H9 (cell line): ENCODE measurements around the gene NEUROD6. TPM values are rescaled to one million over a fixed set of nuclear protein-coding genes. Genes with fewer than 3 reads are reported as not detected.

Source experiments
- DNase-seq: peaks from one replicate; pipeline ENCODE4 v3.0.0-alpha.2; 2017
- H2AFZ ChIP-seq: one replicate; pipeline ENCODE4 v1.6.1; 2013; ENCODE audit warnings: mild to moderate bottlenecking, low read length, control low read depth, moderate library complexity
- H2AK5ac ChIP-seq: 2 replicates; pipeline ENCODE4 v1.6.1; 2013; ENCODE audit warnings: low read length, control low read depth, mixed read lengths; ENCODE audit not compliant: insufficient read length
- H2BK120ac ChIP-seq: one replicate; pipeline ENCODE4 v1.6.1; 2013; ENCODE audit warnings: low read depth, mild to moderate bottlenecking, low read length, control low read depth, inconsistent platforms; ENCODE audit not compliant: poor library complexity, severe bottlenecking
- H2BK12ac ChIP-seq: 2 replicates; pipeline ENCODE4 v1.6.1; 2013; ENCODE audit warnings: low read length, control low read depth, mixed read lengths, low read depth; ENCODE audit not compliant: insufficient read length
- H2BK15ac ChIP-seq: 2 replicates; pipeline ENCODE4 v1.6.1; 2013; ENCODE audit warnings: low read depth, low read length, control low read depth
- H2BK20ac ChIP-seq: one replicate; pipeline ENCODE4 v1.6.1; 2013; ENCODE audit warnings: low read depth, mild to moderate bottlenecking, low read length, control low read depth, inconsistent platforms; ENCODE audit not compliant: poor library complexity, severe bottlenecking
- H2BK5ac ChIP-seq: 2 replicates; pipeline ENCODE4 v1.6.1; 2013; ENCODE audit warnings: low read length, control low read depth, mixed read lengths; ENCODE audit not compliant: insufficient read length
- H3K14ac ChIP-seq: 2 replicates; pipeline ENCODE4 v1.6.1; 2013; ENCODE audit warnings: low read length, control low read depth; ENCODE audit not compliant: insufficient read depth
- H3K18ac ChIP-seq: 2 replicates; pipeline ENCODE4 v1.6.1; 2013; ENCODE audit warnings: low read depth, mild to moderate bottlenecking, mixed read lengths, low read length, control low read depth; ENCODE audit not compliant: insufficient read length
- H3K23ac ChIP-seq: 2 replicates; pipeline ENCODE4 v1.6.1; 2013; ENCODE audit warnings: low read length, control low read depth, mixed read lengths, low read depth; ENCODE audit not compliant: insufficient read length
- H3K23me2 ChIP-seq: 2 replicates; pipeline ENCODE4 v1.6.1; 2013; ENCODE audit warnings: low read depth, mild to moderate bottlenecking, mixed read lengths, low read length, control low read depth; ENCODE audit not compliant: insufficient read length, poor library complexity, severe bottlenecking
- H3K27ac ChIP-seq: 2 replicates; pipeline ENCODE4 v1.5.1; 2013; ENCODE audit warnings: low read length, control low read depth, mixed read lengths, low read depth; ENCODE audit not compliant: insufficient read length
- H3K27me3 ChIP-seq: 2 replicates; pipeline ENCODE4 v1.6.1; 2013; ENCODE audit warnings: low read length, control low read depth, inconsistent platforms; ENCODE audit not compliant: insufficient read depth
- H3K4ac ChIP-seq: 2 replicates; pipeline ENCODE4 v1.6.1; 2013; ENCODE audit warnings: low read depth, mild to moderate bottlenecking, control low read depth, inconsistent platforms, low read length, moderate library complexity
- H3K4me1 ChIP-seq: 2 replicates; pipeline ENCODE4 v1.6.1; 2013; ENCODE audit warnings: low read length, control low read depth, inconsistent platforms; ENCODE audit not compliant: insufficient read depth
- H3K4me2 ChIP-seq: 2 replicates; pipeline ENCODE4 v1.6.1; 2013; ENCODE audit warnings: low read length, control low read depth, mixed read lengths; ENCODE audit not compliant: insufficient read length, insufficient read depth
- H3K56ac ChIP-seq: 2 replicates; pipeline ENCODE4 v1.6.1; 2013; ENCODE audit warnings: low read depth, mild to moderate bottlenecking, mixed read lengths, low read length, control low read depth; ENCODE audit not compliant: insufficient read length
- H3K79me1 ChIP-seq: 2 replicates; pipeline ENCODE4 v1.6.1; 2013; ENCODE audit warnings: low read depth, mild to moderate bottlenecking, moderate library complexity, low read length, control low read depth, inconsistent platforms; ENCODE audit not compliant: insufficient read depth, poor library complexity, severe bottlenecking
- H3K79me2 ChIP-seq: 2 replicates; pipeline ENCODE4 v1.6.1; 2013; ENCODE audit warnings: low read length, control low read depth, inconsistent platforms; ENCODE audit not compliant: insufficient read depth
- H3K9ac ChIP-seq: 2 replicates; pipeline ENCODE4 v1.6.1; 2013; ENCODE audit warnings: low read length, control low read depth, mixed read lengths; ENCODE audit not compliant: insufficient read length; ENCODE audit errors: extremely low read depth
- H3K9me3 ChIP-seq: one replicate; pipeline ENCODE4 v1.6.1; 2013; ENCODE audit warnings: low read depth, low read length, inconsistent platforms; ENCODE audit not compliant: control insufficient read depth
- H3T11ph ChIP-seq: one replicate; pipeline ENCODE4 v1.6.1; 2013; ENCODE audit warnings: mild to moderate bottlenecking, low read length, control low read depth, inconsistent platforms
- H4K20me1 ChIP-seq: one replicate; pipeline ENCODE4 v1.6.1; 2013; ENCODE audit not compliant: control insufficient read depth, insufficient read length, insufficient read depth
- H4K5ac ChIP-seq: 2 replicates; pipeline ENCODE4 v1.6.1; 2013; ENCODE audit warnings: low read depth, mild to moderate bottlenecking, mixed read lengths, low read length, control low read depth; ENCODE audit not compliant: insufficient read length
- H4K8ac ChIP-seq: replicated peaks from 2 replicates; pipeline ENCODE4 v1.6.1; 2013; ENCODE audit warnings: low read length, control low read depth, mixed read lengths, low read depth; ENCODE audit not compliant: insufficient read length
- H4K91ac ChIP-seq: 2 replicates; pipeline ENCODE4 v1.6.1; 2013; ENCODE audit warnings: low read depth, mild to moderate bottlenecking, moderate library complexity, mixed read lengths, low read length, control low read depth; ENCODE audit not compliant: insufficient read length
- H3K27ac Mint-ChIP-seq, 3 experiments: 2 replicates in 2 of 3; 3 replicates in 1 of 3; pipeline ENCODE4 v1.8.0; 2020 to 2021; ENCODE audit warnings: mixed read lengths in 3 of 3, mild to moderate bottlenecking in 1 of 3, moderate library complexity in 1 of 3
- H3K27me3 Mint-ChIP-seq: 2 replicates; pipeline ENCODE4 v1.8.0; 2021; ENCODE audit warnings: low read depth, mild to moderate bottlenecking, moderate library complexity, mixed read lengths
- H3K36me3 Mint-ChIP-seq, 3 experiments: 2 replicates in 2 of 3; 3 replicates in 1 of 3; pipeline ENCODE4 v1.8.0; 2020 to 2021; ENCODE audit warnings: low read depth in 3 of 3, mixed read lengths in 3 of 3; ENCODE audit not compliant: insufficient read depth in 1 of 3
- H3K4me1 Mint-ChIP-seq, 2 experiments: 2 replicates each; pipeline ENCODE4 v1.8.0; 2020; ENCODE audit warnings: mixed read lengths in 2 of 2
- H3K4me3 Mint-ChIP-seq, 2 experiments: 2 replicates in 1 of 2; 3 replicates in 1 of 2; pipeline ENCODE4 v1.8.0; 2020 to 2021; ENCODE audit warnings: mild to moderate bottlenecking in 2 of 2, mixed read lengths in 2 of 2, moderate library complexity in 1 of 2
- H3K9me3 Mint-ChIP-seq, 2 experiments: 2 replicates in 1 of 2; 3 replicates in 1 of 2; pipeline ENCODE4 v1.8.0; 2020; ENCODE audit warnings: mild to moderate bottlenecking in 2 of 2, mixed read lengths in 2 of 2, moderate library complexity in 1 of 2
- CTCF ChIP-seq: fragments of 200-600 bp; sonication (generic); conservative IDR thresholded peaks from 3 replicates; pipeline ENCODE4 v1.8.0; 2021; ENCODE audit warnings: antibody characterized with exemption, mild to moderate bottlenecking
- WGBS: extraction: QIAGEN DNeasy Blood & Tissue Kit; methylation state at CpG from one replicate; pipeline ENCODE4 v1.1.7; 2013; ENCODE audit warnings: missing lambda C conversion rate, low lambda C conversion rate, mixed read lengths; ENCODE audit not compliant: insufficient read length; ENCODE audit errors: extremely low coverage; 5-methylcytosine and 5-hydroxymethylcytosine counted together
- total RNA-seq: library from RNA; stranded (reverse); gene quantifications from 2 replicates; pipeline ENCODE4 v1.2.1, GENCODE V29; 2021

Gene NEUROD6
- total RNA-seq, 1 experiment from 2014 or later: not detected

DNA sequence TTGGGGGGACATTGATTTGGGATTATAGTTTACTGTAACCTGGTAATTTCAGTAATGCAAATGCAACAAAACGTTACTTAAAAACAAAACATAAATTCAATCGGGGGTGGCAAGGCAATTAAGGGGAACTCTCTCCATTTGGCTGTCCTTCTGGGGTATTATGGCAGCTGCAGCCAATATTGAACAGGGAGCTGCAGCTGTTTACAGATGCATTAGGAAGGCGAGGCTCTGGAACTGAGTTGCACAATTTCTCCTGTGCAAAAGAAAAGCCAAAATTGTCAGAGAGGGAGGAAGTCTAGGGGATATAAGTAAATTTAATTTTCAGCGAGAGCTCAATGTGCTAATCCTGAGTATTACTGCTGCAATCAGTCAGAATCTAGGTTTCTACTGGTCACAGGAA, 36.1 kb downstream of the NEUROD6 start:
- peaks cover 6% of the 10 kb centered on the region for H3K27me3 Mint-ChIP-seq
- no peak overlapping the region for H3K27ac Mint-ChIP-seq
- H3K79me1 ChIP-seq: no peaks in the 10 kb centered on the region
- H2BK15ac ChIP-seq: no peak overlapping the region
- no peak overlapping the region for H2BK12ac ChIP-seq
- no peak overlapping the region for H2AK5ac ChIP-seq
- H3K14ac ChIP-seq: no peak overlapping the region
- H3K9ac ChIP-seq: no peak overlapping the region
- peaks cover 5 to 8% of the 10 kb centered on the region in 2 experiments; a peak in 3 of 4 replicates for H3K4me1 Mint-ChIP-seq
- H3K23me2 ChIP-seq: no peaks in the 10 kb centered on the region
- no peak overlapping the region for H3T11ph ChIP-seq
- H4K5ac ChIP-seq: no peak overlapping the region
- no peak overlapping the region for H2BK20ac ChIP-seq
- TF ChIP-seq CTCF: no peak
- H3K27ac ChIP-seq: no peak overlapping the region
- no peak overlapping the region for H3K4me3 Mint-ChIP-seq
- H3K23ac ChIP-seq: no peak overlapping the region
- H2BK5ac ChIP-seq: no peak overlapping the region
- no peaks in the 10 kb centered on the region for H4K20me1 ChIP-seq
- WGBS: no CpG with 5 or more reads among the region's 4 CpGs
- H3K4ac ChIP-seq: no peak overlapping the region
- no peak overlapping the region for H4K91ac ChIP-seq
- no peak overlapping the region for H3K18ac ChIP-seq
- H2AFZ ChIP-seq: no peak overlapping the region
- no peaks in the 10 kb centered on the region for H3K36me3 Mint-ChIP-seq
- no peak overlapping the region for H3K4me2 ChIP-seq
- H3K4me1 ChIP-seq: no peaks in the 10 kb centered on the region
- no peak overlapping the region for H2BK120ac ChIP-seq
- no peak overlapping the region for H4K8ac ChIP-seq
- no peak for DNase-seq
- H3K56ac ChIP-seq: no peak overlapping the region
- no peaks in the 10 kb centered on the region for H3K9me3 Mint-ChIP-seq
- H3K79me2 ChIP-seq: no peaks in the 10 kb centered on the region
- H3K9me3 ChIP-seq: no peaks in the 10 kb centered on the region
- H3K27me3 ChIP-seq: no peaks in the 10 kb centered on the region
